Mammary epithelial cell (primary cell): ENCODE measurements around the gene CPZ.

Experiments used
- EZH2 ChIP-seq: IDR thresholded peaks from 2 replicates; pipeline ENCODE4 v1.6.1; 2012; ENCODE audit warnings: low read length, inconsistent platforms, borderline replicate concordance
- TF ChIP-seq, protein P1 (sequence below), 2 donors: IDR thresholded peaks in 1 of 2; conservative IDR thresholded peaks in 1 of 2; 2 replicates each; pipeline ENCODE4 v1.5.1; 2011 to 2012; ENCODE audit warnings: inconsistent platforms in 2 of 2, low read length in 2 of 2, mild to moderate bottlenecking in 2 of 2, control low read depth in 1 of 2, low read depth in 1 of 2; ENCODE audit not compliant: insufficient read depth in 1 of 2; ENCODE audit errors: extremely low read depth in 1 of 2

DNA sequence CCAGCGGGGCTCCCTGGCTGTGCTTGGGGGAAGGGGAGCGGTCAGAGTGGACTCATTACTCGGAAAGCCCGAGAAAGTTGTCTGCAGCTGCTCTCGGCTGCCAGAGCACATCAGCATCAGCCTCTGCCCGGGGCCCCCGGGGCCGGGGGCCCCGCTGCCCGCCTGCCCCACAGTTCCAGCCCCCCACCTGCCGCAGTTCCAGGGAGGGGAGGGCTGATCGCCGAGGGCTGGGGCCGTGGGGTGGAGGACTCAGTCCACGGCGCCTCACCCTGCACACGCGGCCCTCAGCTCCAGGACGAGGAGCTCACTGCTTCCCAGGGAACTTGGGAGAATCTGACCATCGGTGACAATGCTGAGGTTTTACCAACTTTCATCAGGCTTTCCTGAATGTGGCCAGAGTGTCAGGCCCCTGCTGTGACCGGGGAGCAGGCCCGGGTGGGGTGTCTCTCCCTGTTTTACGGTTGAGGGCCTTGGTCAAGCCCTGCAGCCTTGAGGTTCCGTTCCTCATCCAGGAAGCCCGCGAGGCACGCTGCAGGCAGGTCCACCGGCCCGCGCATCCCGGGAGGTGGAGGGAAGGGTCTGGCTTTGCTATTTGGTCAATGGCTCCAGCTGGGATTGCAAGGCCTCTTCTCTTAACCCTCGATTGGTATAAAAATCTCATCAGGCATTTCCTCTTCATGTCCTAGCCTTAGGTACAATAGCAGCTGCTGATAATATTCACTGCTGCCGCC, 57.2 kb downstream of the CPZ start:
- no peak for TF ChIP-seq EZH2
- TF ChIP-seq, protein P1, sequence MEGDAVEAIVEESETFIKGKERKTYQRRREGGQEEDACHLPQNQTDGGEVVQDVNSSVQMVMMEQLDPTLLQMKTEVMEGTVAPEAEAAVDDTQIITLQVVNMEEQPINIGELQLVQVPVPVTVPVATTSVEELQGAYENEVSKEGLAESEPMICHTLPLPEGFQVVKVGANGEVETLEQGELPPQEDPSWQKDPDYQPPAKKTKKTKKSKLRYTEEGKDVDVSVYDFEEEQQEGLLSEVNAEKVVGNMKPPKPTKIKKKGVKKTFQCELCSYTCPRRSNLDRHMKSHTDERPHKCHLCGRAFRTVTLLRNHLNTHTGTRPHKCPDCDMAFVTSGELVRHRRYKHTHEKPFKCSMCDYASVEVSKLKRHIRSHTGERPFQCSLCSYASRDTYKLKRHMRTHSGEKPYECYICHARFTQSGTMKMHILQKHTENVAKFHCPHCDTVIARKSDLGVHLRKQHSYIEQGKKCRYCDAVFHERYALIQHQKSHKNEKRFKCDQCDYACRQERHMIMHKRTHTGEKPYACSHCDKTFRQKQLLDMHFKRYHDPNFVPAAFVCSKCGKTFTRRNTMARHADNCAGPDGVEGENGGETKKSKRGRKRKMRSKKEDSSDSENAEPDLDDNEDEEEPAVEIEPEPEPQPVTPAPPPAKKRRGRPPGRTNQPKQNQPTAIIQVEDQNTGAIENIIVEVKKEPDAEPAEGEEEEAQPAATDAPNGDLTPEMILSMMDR (conservative IDR thresholded peaks at IDR 0.05 in 1 of 2, IDR thresholded peaks at IDR 0.05 in 1 of 2; ENCODE audit: extremely low read depth in 1 of 2, insufficient read depth in 1 of 2, low read depth in 1 of 2, low read length in 2 of 2): no peak
